Liver (tissue), 3 donors: ENCODE measurements around the gene TNF.

Experiments
- ATF3 ChIP-seq: IDR thresholded peaks from 2 replicates; pipeline ENCODE4 v1.6.1; 2016; ENCODE audit warnings: antibody characterized with exemption
- FOXA2 ChIP-seq: IDR thresholded peaks from 2 replicates; pipeline ENCODE4 v1.6.1; 2016; ENCODE audit warnings: antibody characterized with exemption
- GABPA ChIP-seq, 2 donors: IDR thresholded peaks in 1 of 2; conservative IDR thresholded peaks in 1 of 2; 2 replicates each; pipeline ENCODE4 v1.6.1; 2016; ENCODE audit warnings: antibody characterized with exemption in 2 of 2, mild to moderate bottlenecking in 1 of 2, moderate library complexity in 1 of 2
- HNF4G ChIP-seq: IDR thresholded peaks from 2 replicates; pipeline ENCODE4 v1.6.1; 2016; ENCODE audit warnings: antibody characterized with exemption
- NR2F2 ChIP-seq: IDR thresholded peaks from 2 replicates; pipeline ENCODE4 v1.6.1; 2016; ENCODE audit warnings: antibody characterized with exemption
- RAD21 ChIP-seq, 2 donors: IDR thresholded peaks; 2 replicates each; pipeline ENCODE4 v1.6.1; 2016; ENCODE audit warnings: antibody characterized with exemption in 2 of 2, mild to moderate bottlenecking in 2 of 2
- TF ChIP-seq, protein P1 (sequence below): fragments of 150-350 bp; IDR thresholded peaks from 2 replicates; pipeline ENCODE4 v1.5.1; 2017; ENCODE audit warnings: improper control_type of control experiment, low read depth, low read length; ENCODE audit not compliant: missing input control
- TF ChIP-seq, protein P2 (sequence below): IDR thresholded peaks from 2 replicates; pipeline ENCODE4 v1.6.1; 2016; ENCODE audit warnings: antibody characterized with exemption, mild to moderate bottlenecking
- TF ChIP-seq, protein P3 (sequence below): IDR thresholded peaks from 2 replicates; pipeline ENCODE4 v1.6.1; 2016; ENCODE audit warnings: antibody characterized with exemption
- TF ChIP-seq, protein P4 (sequence below): IDR thresholded peaks from 2 replicates; pipeline ENCODE4 v1.6.1; 2016; ENCODE audit warnings: antibody characterized with exemption
- donor health status: healthy.
- donor health status: healthy.

GRCh38 chr6:31627690-31628287 lies 52.4 kb downstream of the TNF start:
- TF ChIP-seq ATF3: no peak
- TF ChIP-seq, protein P1, sequence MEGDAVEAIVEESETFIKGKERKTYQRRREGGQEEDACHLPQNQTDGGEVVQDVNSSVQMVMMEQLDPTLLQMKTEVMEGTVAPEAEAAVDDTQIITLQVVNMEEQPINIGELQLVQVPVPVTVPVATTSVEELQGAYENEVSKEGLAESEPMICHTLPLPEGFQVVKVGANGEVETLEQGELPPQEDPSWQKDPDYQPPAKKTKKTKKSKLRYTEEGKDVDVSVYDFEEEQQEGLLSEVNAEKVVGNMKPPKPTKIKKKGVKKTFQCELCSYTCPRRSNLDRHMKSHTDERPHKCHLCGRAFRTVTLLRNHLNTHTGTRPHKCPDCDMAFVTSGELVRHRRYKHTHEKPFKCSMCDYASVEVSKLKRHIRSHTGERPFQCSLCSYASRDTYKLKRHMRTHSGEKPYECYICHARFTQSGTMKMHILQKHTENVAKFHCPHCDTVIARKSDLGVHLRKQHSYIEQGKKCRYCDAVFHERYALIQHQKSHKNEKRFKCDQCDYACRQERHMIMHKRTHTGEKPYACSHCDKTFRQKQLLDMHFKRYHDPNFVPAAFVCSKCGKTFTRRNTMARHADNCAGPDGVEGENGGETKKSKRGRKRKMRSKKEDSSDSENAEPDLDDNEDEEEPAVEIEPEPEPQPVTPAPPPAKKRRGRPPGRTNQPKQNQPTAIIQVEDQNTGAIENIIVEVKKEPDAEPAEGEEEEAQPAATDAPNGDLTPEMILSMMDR: no peak
- TF ChIP-seq NR2F2: no peak
- TF ChIP-seq, protein P2, sequence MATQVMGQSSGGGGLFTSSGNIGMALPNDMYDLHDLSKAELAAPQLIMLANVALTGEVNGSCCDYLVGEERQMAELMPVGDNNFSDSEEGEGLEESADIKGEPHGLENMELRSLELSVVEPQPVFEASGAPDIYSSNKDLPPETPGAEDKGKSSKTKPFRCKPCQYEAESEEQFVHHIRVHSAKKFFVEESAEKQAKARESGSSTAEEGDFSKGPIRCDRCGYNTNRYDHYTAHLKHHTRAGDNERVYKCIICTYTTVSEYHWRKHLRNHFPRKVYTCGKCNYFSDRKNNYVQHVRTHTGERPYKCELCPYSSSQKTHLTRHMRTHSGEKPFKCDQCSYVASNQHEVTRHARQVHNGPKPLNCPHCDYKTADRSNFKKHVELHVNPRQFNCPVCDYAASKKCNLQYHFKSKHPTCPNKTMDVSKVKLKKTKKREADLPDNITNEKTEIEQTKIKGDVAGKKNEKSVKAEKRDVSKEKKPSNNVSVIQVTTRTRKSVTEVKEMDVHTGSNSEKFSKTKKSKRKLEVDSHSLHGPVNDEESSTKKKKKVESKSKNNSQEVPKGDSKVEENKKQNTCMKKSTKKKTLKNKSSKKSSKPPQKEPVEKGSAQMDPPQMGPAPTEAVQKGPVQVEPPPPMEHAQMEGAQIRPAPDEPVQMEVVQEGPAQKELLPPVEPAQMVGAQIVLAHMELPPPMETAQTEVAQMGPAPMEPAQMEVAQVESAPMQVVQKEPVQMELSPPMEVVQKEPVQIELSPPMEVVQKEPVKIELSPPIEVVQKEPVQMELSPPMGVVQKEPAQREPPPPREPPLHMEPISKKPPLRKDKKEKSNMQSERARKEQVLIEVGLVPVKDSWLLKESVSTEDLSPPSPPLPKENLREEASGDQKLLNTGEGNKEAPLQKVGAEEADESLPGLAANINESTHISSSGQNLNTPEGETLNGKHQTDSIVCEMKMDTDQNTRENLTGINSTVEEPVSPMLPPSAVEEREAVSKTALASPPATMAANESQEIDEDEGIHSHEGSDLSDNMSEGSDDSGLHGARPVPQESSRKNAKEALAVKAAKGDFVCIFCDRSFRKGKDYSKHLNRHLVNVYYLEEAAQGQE: no peak
- no peak for TF ChIP-seq GABPA (IDR thresholded peaks at IDR 0.05 in 1 of 2, conservative IDR thresholded peaks at IDR 0.05 in 1 of 2)
- TF ChIP-seq, protein P3, sequence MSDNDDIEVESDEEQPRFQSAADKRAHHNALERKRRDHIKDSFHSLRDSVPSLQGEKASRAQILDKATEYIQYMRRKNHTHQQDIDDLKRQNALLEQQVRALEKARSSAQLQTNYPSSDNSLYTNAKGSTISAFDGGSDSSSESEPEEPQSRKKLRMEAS: no peak
- no peak for TF ChIP-seq HNF4G
- no peak for TF ChIP-seq RAD21 (IDR thresholded peaks at IDR 0.05)
- TF ChIP-seq FOXA2: no peak
- TF ChIP-seq, protein P4, sequence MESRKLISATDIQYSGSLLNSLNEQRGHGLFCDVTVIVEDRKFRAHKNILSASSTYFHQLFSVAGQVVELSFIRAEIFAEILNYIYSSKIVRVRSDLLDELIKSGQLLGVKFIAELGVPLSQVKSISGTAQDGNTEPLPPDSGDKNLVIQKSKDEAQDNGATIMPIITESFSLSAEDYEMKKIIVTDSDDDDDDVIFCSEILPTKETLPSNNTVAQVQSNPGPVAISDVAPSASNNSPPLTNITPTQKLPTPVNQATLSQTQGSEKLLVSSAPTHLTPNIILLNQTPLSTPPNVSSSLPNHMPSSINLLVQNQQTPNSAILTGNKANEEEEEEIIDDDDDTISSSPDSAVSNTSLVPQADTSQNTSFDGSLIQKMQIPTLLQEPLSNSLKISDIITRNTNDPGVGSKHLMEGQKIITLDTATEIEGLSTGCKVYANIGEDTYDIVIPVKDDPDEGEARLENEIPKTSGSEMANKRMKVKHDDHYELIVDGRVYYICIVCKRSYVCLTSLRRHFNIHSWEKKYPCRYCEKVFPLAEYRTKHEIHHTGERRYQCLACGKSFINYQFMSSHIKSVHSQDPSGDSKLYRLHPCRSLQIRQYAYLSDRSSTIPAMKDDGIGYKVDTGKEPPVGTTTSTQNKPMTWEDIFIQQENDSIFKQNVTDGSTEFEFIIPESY: no peak
